ENCODE results near the gene MAP1LC3B2. TPM values are rescaled to one million over a fixed set of nuclear protein-coding genes. Genes with fewer than 3 reads are reported as not detected.
A peak's percentile ranks its signal among the peaks of the same experiment; 100 is the strongest.

Gene MAP1LC3B2
- total and polyA plus RNA-seq, 2 of the 8 experiments (the other 6 are each of a cell fraction or from before 2014, with no cell fraction given): 0.39 to 1.5 TPM

GRCh38 chr12:116551151-116551550 is 8.0 kb upstream of the MAP1LC3B2 start:
- H4K5ac ChIP-seq (ENCODE audit: insufficient read length, low read depth, low read length): no peak overlapping the region
- no peaks in the 10 kb centered on the region for H4K20me1 ChIP-seq (replicated peaks in 1 of 2; ENCODE audit: control insufficient read depth in 1 of 2, insufficient read depth in 2 of 2, low read length in 2 of 2)
- no peaks in the 10 kb centered on the region for H3K79me2 ChIP-seq (ENCODE audit: control insufficient read depth in 1 of 2, insufficient read depth in 2 of 2, low read length in 2 of 2)
- POLR2A ChIA-PET (ENCODE audit: partially characterized antibody): no interaction called here
- H4K8ac ChIP-seq (ENCODE audit: extremely low read depth, insufficient read depth, low read length): no peak overlapping the region
- no peaks in the 10 kb centered on the region for H3K79me1 ChIP-seq (ENCODE audit: low read depth, low read length)
- H2BK12ac ChIP-seq (ENCODE audit: low read depth, low read length): no peak overlapping the region
- TF ChIP-seq PHF8 (conservative IDR thresholded peaks at IDR 0.05; ENCODE audit: low read depth, low read length): no peak
- no peak for TF ChIP-seq SIN3A (conservative IDR thresholded peaks at IDR 0.05 in 1 of 2, IDR thresholded peaks at IDR 0.05 in 1 of 2; ENCODE audit: low read depth in 1 of 2, low read length in 2 of 2)
- no peak for TF ChIP-seq SIRT6 (IDR thresholded peaks at IDR 0.05; ENCODE audit: low read length)
- no peak for TF ChIP-seq HDAC2 (IDR thresholded peaks at IDR 0.05; ENCODE audit: borderline replicate concordance in 1 of 2, low read depth in 2 of 2, low read length in 2 of 2)
- no peak for TF ChIP-seq TCF12 (IDR thresholded peaks at IDR 0.05; ENCODE audit: low read depth, low read length)
- TF ChIP-seq CTBP2 (IDR thresholded peaks at IDR 0.05; ENCODE audit: borderline replicate concordance, insufficient read depth, insufficient read length, low read length): no peak
- no peak for TF ChIP-seq SIX5 (IDR thresholded peaks at IDR 0.05; ENCODE audit: low read depth, low read length)
- TF ChIP-seq SP2 (IDR thresholded peaks at IDR 0.05; ENCODE audit: low read length): no peak
- TF ChIP-seq ATF2 (IDR thresholded peaks at IDR 0.05; ENCODE audit: low read length): no peak
- no peak for TF ChIP-seq NRF1 (IDR thresholded peaks at IDR 0.05; ENCODE audit: low read depth, low read length)
- TF ChIP-seq CREB1 (IDR thresholded peaks at IDR 0.05): no peak
- no peak for TF ChIP-seq CEBPB (IDR thresholded peaks at IDR 0.05; ENCODE audit: low read depth, low read length)
- TF ChIP-seq KDM1A (IDR thresholded peaks at IDR 0.05; ENCODE audit: borderline replicate concordance, low read length): no peak
- TF ChIP-seq JUND (IDR thresholded peaks at IDR 0.05; ENCODE audit: low read length): no peak
- H3K4me3 ChIP-seq (ENCODE audit: extremely low read depth in 1 of 4, insufficient read depth in 2 of 4, low read depth in 3 of 4, low read length in 4 of 4): no peak overlapping the region
- H3K4me1 ChIP-seq (replicated peaks in 1 of 4; ENCODE audit: control insufficient read depth in 3 of 4, insufficient read depth in 4 of 4, low read length in 3 of 4): peaks cover 0 to under 1% (median 0%) of the 10 kb centered on the region in 4 experiments; a peak in 1 of 7 replicates
- H3K23ac ChIP-seq (ENCODE audit: insufficient read length): no peak overlapping the region
- no peak overlapping the region for H2BK120ac ChIP-seq (replicated peaks; ENCODE audit: low read depth, low read length)
- CTCF ChIA-PET (ENCODE audit: partially characterized antibody): no interaction called here
- no peak overlapping the region for H3K18ac ChIP-seq (ENCODE audit: extremely low read depth, low read length)
- no peaks in the 10 kb centered on the region for H3K36me3 ChIP-seq (ENCODE audit: control insufficient read depth in 2 of 4, insufficient read depth in 4 of 4, low read length in 3 of 4)
- no peaks in the 10 kb centered on the region for H3K9me3 ChIP-seq (ENCODE audit: insufficient read depth in 2 of 2, low read depth in 1 of 2, low read length in 1 of 2)
- no peak overlapping the region for H4K91ac ChIP-seq (replicated peaks; ENCODE audit: insufficient read length, low read length)
- H3K14ac ChIP-seq (ENCODE audit: insufficient read length): no peak overlapping the region
- H3K23me2 ChIP-seq (ENCODE audit: low read depth, low read length): peaks cover 6% of the 10 kb centered on the region; the same call in 1 of the 2 replicates
- H3K27me3 ChIP-seq (replicated peaks in 1 of 4; ENCODE audit: control insufficient read depth in 3 of 4, extremely low read depth in 1 of 4, insufficient read depth in 3 of 4, low read length in 3 of 4): no peaks in the 10 kb centered on the region
- H3K9ac ChIP-seq (replicated peaks in 1 of 4; ENCODE audit: extremely low read depth in 1 of 4, low read depth in 3 of 4, low read length in 3 of 4): no peak overlapping the region
- H2AK5ac ChIP-seq (ENCODE audit: low read depth, low read length): no peak overlapping the region
- H3K4me2 ChIP-seq (ENCODE audit: insufficient read depth in 1 of 2, low read depth in 2 of 2, low read length in 2 of 2): no peak overlapping the region
- H3K56ac ChIP-seq (replicated peaks; ENCODE audit: insufficient read length, low read depth, low read length): peak overlapping the region; percentile 38
- DNase-seq (ENCODE audit: low read depth in 1 of 2, low spot score in 2 of 2) (no peak), FAIRE-seq (no peak)
- 90% methylated on average over 2 of the region's 2 CpGs; no CpG with 5 or more reads in 1 of the 2 experiments for WGBS, 2 experiments (ENCODE audit: extremely low coverage in 1 of 2, insufficient coverage in 1 of 2, insufficient read length in 1 of 2, insufficient replicate concordance in 2 of 2, low coverage in 1 of 2, low lambda C conversion rate in 2 of 2, missing lambda C conversion rate in 1 of 2)
- H3K4ac ChIP-seq (replicated peaks; ENCODE audit: insufficient read length, low read depth, low read length): no peak overlapping the region
- H2BK5ac ChIP-seq (ENCODE audit: low read depth, low read length): no peak overlapping the region
- no peak overlapping the region for H3K27ac ChIP-seq (ENCODE audit: low read depth, low read length)
- no peak overlapping the region for H2BK20ac ChIP-seq (ENCODE audit: low read length)
- H2AFZ ChIP-seq (ENCODE audit: low read length): no peak overlapping the region
- H2BK15ac ChIP-seq (ENCODE audit: low read length): no peak overlapping the region

Data from H1 (cell line).